SK-MEL-5 (cell line): Measurements from ENCODE around the gene CTRL. TPM values are rescaled to one million over a fixed set of nuclear protein-coding genes. Genes with fewer than 3 reads are reported as not detected.

Experiments
- DNase-seq: peaks from one replicate; pipeline ENCODE4 v3.0.0-alpha.2; 2016; ENCODE audit warnings: low read depth, low spot score
- in situ Hi-C: cut with HindIII; loops from 2 replicates; pipeline ENCODE4 v1.10.0; 2016; ENCODE audit warnings: low sequenced_read_pairs, high pct_unique_total_duplicates, low pct_unique_long_range_greater_than_20kb
- total RNA-seq: library from RNA; depleted of rRNA; stranded (reverse); fragments of >200 nt; shearing (Covaris generic); gene quantifications from 2 replicates; pipeline ENCODE4 v1.2.3, GENCODE V29; 2014

Gene CTRL
- total RNA-seq, 1 experiment from 2014 or later, result 2.6 TPM

DNA sequence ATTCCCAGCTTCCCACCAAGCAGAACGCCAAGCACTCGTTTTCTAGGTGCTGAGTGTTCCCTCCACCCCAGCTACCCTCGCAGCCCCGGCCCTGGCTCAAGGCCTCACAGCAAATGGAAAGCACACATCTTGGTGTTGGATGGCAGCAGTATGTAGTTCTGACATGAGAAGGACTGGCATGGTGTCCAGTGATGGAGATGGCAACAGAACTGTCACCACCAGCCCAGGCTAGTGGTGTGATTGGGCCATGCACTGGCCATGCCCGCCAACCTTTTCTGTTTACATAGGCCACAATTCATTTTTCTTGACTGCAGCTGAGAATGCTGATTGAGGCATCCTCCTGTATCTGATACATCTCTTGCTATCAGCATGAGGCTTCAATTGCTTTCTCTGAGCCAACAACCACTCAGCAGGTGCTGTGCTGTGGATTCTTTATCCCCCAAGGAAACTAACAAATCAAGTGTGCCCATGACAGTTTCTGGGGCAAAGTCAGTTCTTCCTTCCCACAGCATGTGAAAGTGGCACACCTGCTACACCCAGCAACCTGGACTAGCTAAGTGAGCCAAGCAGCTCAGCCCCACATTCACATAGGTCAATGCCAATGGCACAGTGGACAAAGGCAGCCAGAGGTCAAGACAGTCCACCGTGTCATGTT is 32.9 kb upstream of the CTRL start:
- in situ Hi-C loops, result no loop called here
- DNase-seq, result no peak

- in situ Hi-C loops, result no loop called here
- DNase-seq, result no peak
Observed at GRCh38 chr16:67963662-67964321, 32.1 kb upstream of the CTRL start.

DNA sequence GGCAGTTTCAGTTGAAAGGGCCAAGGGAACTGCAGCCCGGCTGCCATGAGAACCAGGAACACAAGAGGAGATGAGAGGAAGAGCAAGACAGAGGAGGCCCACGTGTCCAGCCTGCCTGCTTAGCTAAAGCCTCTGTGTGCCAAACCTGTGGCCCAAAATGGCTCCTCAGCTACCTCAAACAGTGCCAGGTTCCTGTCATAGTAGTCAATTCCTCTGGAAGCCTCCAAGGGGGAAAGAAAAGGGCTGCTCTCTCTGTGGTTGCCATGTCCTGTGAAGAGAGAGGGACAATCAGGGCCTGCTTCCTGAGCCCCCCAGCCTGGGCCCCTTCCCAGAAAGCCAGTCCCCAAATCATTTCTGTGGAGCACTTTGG is 31.6 kb upstream of the CTRL start:
- in situ Hi-C loops, result no loop called here
- DNase-seq, result no peak

GRCh38 chr16:67962135-67962534 is 30.5 kb upstream of the CTRL start:
- in situ Hi-C loops, result no loop called here
- DNase-seq, result no peak

DNA sequence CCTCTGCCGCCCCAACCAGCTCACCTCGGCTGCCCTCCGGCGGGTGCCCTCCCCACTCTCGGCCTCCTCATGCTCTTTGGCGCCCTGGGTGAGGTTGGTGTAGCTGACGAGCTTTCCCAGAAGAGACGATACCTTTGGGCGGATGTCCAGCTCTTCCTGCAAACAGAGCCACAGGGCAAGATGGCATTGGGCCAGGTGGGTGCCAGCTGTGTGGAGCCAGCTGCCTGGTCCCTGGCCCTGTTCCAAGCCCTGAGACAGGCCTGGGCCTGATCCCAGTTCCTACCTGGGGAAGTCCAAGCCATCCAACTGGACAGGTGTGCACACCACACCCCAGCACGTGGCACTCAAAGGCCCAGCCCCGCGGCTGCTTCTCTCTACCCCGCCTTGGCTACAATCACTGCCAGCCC is 29.9 kb upstream of the CTRL start:
- in situ Hi-C loops, result no loop called here

GRCh38 chr16:67959536-67960329 is 28.1 kb upstream of the CTRL start:
- in situ Hi-C loops, result no loop called here
- no peak for DNase-seq

More for the DNA sequence above, 29.9 kb upstream of the CTRL start:
- DNase-seq, result no peak

- in situ Hi-C loops, result no loop called here
- DNase-seq, result no peak
Observed at GRCh38 chr16:67957622-67958021, 26.0 kb upstream of the CTRL start.

DNA sequence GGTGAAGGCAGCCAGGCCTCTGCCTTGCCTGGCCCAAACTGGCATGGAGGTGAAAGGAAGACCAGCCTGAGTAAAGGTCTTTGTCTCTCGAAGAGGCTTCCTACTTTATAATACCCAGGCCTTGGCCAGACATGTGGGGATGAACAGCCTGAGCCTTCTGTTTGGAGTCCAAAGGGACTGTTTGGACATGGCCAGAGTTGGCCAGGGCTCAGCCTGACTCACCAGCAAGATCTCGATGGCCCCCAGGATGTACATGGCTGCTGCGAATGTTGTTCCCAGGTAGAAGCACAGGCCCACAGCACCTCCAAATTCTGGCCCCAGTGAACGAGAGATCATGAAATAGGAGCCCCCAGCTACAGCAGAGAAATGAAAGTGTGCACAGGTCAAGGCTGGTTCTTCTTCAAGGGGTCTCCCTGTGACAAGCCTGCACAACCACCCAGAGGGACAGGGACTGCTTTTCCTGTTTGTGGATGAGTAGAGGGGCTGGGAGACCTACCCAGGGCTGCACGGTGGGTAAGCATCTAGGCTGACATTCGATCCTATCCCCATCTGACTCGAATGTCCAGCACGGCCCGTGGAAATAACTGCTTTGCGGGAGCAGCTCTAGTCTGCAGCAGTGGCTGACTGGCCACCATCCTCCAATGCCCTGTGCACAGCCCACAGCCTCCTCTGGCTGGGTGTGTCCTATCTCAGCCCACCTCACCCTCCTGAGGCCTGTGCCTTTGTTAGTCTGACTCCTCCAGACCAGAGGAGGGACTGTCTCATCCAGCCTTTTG is 22.9 kb upstream of the CTRL start:
- DNase-seq, result no peak
- in situ Hi-C loops, result no loop called here

DNA sequence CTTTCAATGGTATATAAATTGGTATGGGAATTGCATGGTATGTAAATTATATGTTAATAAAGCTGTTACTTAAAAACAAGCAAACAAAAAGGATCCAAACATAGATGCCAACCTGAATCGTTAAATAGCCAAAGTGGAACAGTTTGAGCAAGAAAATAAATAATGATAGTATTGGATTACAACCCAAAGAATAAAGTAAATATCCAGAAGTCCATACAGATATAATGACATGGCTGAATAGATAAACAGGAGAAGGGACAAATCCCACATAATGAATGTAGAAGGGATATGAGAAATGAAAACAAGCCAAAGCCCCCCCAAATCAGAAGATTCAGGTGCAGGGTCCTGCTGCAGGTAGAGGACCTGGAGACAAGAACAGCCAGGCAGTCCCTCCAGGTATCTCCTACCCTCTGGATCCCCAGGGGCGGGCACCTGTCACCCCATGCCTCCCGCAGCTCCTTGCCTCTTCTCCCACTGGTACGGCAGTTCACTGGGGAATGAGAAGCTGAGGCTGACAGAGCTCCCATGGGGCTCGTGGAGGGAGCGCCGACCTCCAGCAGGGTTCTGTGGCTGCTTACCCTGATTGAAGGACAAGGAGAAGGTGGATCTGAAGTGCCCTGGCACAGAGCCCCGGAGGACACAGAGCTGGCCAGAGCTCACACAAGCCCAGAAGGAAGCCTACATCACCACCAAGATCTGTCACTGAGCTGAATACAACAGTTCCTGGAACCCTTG is 22.1 kb upstream of the CTRL start:
- DNase-seq, result no peak
- in situ Hi-C loops, result no loop called here

DNA sequence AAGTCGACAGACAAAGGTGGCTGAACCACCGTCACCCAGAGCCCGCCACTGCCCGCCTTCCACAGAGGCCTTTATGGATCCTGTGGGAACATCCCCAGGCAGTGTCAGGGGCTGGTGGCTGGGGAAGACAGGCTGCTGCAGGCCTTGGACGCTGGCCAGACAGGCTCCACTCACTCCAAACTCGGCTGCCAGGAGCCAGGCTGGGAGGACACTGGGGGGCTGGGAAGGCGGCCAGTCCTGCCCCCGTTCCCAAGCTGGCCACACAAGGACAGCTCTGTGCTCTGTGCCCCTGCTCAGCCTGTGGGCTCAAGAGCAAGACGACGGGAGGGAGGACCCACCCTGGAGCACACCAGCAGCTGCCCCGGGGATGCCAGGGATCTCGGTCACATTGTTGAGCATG is 19.8 kb upstream of the CTRL start:
- in situ Hi-C loops, result no loop called here

GRCh38 chr16:67950335-67950843 is 18.7 kb upstream of the CTRL start:
- in situ Hi-C loops, result no loop called here
- DNase-seq, result no peak

More for the DNA sequence above, 19.8 kb upstream of the CTRL start:
- DNase-seq, result no peak

DNA sequence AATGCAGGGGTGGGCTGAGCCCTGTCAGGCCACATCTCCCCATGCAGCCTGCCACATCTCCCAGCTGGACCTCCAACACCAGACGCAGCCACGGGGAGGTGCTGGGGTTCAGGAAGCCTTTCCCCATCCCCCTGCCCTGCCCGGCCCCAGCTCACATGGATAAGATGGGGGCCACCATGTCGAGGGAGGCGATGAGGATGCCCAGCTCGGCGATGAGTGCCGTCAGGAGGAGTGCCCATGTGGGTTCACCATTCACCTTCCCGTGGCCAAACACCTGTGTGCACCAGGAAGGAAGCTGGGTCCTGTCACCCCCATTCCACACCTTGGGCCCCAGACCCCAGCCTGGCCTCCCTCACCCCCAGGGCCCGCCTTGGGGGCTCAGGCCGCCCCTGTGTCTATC is 18.0 kb upstream of the CTRL start:
- in situ Hi-C loops, result no loop called here
- DNase-seq, result no peak

GRCh38 chr16:67948015-67948414 is 16.4 kb upstream of the CTRL start:
- in situ Hi-C loops, result no loop called here
- DNase-seq, result no peak

DNA sequence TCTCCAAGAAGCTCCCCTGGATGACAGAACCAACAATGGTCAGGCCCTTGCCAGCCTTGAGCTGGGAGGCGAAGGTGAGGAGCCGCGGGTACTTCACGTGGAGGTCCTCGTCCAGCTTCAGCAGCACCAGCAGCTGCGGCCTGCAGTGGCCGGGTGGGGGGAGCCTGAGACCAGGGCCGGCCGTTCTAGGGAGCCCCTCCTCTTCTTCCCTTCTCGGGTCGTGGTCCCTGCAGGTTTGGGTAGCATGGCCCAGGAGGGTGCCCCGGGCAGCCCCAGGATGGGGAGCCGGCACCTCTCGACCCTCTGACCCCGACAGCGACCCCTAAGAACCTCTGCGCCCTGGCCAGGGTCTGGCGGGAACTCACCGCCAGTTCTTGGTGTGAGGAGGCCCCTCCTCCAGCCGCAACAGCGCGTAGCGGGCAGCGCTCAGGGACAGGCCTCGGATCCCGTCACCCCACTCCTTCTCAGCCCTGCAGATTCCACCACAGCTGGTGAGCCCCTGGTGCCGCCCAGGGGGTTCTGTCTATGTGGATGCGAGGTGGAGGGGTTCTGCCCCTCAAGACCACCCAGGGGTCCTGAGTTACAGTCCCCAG is 15.4 kb upstream of the CTRL start:
- in situ Hi-C loops, result no loop called here
- no peak for DNase-seq

GRCh38 chr16:67946128-67946569 is 14.5 kb upstream of the CTRL start:
- in situ Hi-C loops, result no loop called here
- DNase-seq, result no peak

DNA sequence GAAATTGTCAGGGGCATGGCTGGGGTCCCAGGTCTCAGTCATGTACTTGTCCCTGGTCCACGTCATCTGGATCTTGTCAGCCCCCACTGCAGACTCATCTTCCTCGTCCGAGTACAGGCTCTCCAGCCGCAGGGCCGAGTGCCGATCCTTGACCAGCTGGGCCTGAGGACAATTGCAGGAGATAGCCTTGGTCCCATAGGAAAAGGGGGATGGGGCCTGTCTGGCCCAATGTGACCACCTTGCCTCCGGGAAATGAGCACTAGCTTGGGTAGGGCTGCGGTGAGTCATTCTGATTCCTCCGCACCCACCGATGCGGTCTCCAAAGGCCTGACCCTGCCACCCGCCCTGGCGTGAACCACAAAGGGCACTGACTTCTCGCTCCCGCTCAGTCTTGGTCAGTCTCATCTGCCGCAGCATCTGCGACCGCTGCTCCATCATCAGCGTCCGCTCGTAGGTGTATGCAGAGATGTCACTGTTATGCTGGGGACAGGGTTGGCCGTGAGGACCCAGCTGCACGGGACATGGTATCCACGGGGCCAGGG is 13.8 kb upstream of the CTRL start:
- no peak for DNase-seq
- in situ Hi-C loops, result no loop called here
